Measurements from ENCODE around the gene MMP24.

- TF ChIP-seq EZH2 (IDR thresholded peaks at IDR 0.05; ENCODE audit: insufficient read depth, poor library complexity, severe bottlenecking) (no peak), EZH2phosphoT487 (IDR thresholded peaks at IDR 0.05; ENCODE audit: insufficient read depth, low read depth) (no peak)
Observed at GRCh38 chr20:35226884-35227681, 593 bp downstream of the MMP24 start.
